OCI-LY1 (cell line): Measurements from ENCODE around the gene ZNF438.
"Not testable (repeated sequence)": the region's sequence is repeated elsewhere in the genome, so short reads cannot be mapped to it uniquely, and the experiment has no call there.

Experiments used
- H2AFZ ChIP-seq: fragments of 200-600 bp; sonication (generic), shearing (Covaris generic); 2 replicates; pipeline ENCODE4 v1.6.0; 2014; ENCODE audit warnings: antibody characterized with exemption, mild to moderate bottlenecking, low read length
- H3F3A ChIP-seq: fragments of 200-600 bp; sonication (generic), shearing (Covaris generic); 2 replicates; pipeline ENCODE4 v1.6.0; 2014; ENCODE audit warnings: mild to moderate bottlenecking, antibody characterized with exemption, low read length, moderate library complexity; ENCODE audit not compliant: insufficient read depth
- H3K27ac ChIP-seq: fragments of 200-600 bp; sonication (generic); 2 replicates; pipeline ENCODE4 v1.5.1; 2014; ENCODE audit warnings: low read length, mixed run types, mild to moderate bottlenecking, low read depth; ENCODE audit not compliant: poor library complexity, severe bottlenecking
- H3K27me3 ChIP-seq: fragments of 200-600 bp; sonication (generic); 2 replicates; pipeline ENCODE4 v1.6.0; 2014; ENCODE audit warnings: antibody characterized with exemption, mild to moderate bottlenecking, low read length, moderate library complexity; ENCODE audit not compliant: insufficient read depth
- H3K36me3 ChIP-seq: fragments of 200-600 bp; sonication (generic); 2 replicates; pipeline ENCODE4 v1.6.1; 2014; ENCODE audit warnings: mild to moderate bottlenecking, antibody characterized with exemption, low read length, moderate library complexity, mixed read lengths; ENCODE audit not compliant: insufficient read depth
- H3K4me1 ChIP-seq: fragments of 200-600 bp; sonication (generic); 2 replicates; pipeline ENCODE4 v1.5.1; 2014; ENCODE audit warnings: mild to moderate bottlenecking, low read length, moderate library complexity; ENCODE audit not compliant: insufficient read depth, severe bottlenecking
- H3K4me2 ChIP-seq: fragments of 200-600 bp; sonication (generic), shearing (Covaris generic); 2 replicates; pipeline ENCODE4 v1.6.1; 2014; ENCODE audit warnings: low read length
- H3K4me3 ChIP-seq: fragments of 200-600 bp; sonication (generic); 2 replicates; pipeline ENCODE4 v1.5.1; 2014; ENCODE audit warnings: low read length, low read depth, mild to moderate bottlenecking, mixed read lengths; ENCODE audit not compliant: poor library complexity, severe bottlenecking
- H3K79me2 ChIP-seq: fragments of 200-600 bp; shearing (Covaris generic); 2 replicates; pipeline ENCODE4 v1.6.1; 2016; ENCODE audit warnings: mixed run types, low read length, mixed read lengths; ENCODE audit not compliant: insufficient read depth
- H3K9ac ChIP-seq: fragments of 200-600 bp; sonication (generic), shearing (Covaris generic); 2 replicates; pipeline ENCODE4 v1.6.1; 2014; ENCODE audit warnings: mild to moderate bottlenecking, low read length, mixed read lengths
- H3K9me2 ChIP-seq: fragments of 200-600 bp; sonication (generic), shearing (Covaris generic); 2 replicates; pipeline ENCODE4 v1.6.1; 2014; ENCODE audit warnings: low read depth, mild to moderate bottlenecking, low read length, mixed read lengths
- H3K9me3 ChIP-seq: fragments of 200-600 bp; shearing (Covaris generic); 2 replicates; pipeline ENCODE4 v1.6.1; 2014; ENCODE audit warnings: low read length, mixed read lengths
- H4K20me1 ChIP-seq: fragments of 200-600 bp; sonication (generic), shearing (Covaris generic); 2 replicates; pipeline ENCODE4 v1.6.0; 2016; ENCODE audit warnings: mild to moderate bottlenecking, low read length; ENCODE audit not compliant: insufficient read depth
- CTCF ChIP-seq: fragments of 200-600 bp; sonication (generic), shearing (Covaris generic); IDR thresholded peaks from 2 replicates; pipeline ENCODE4 v1.5.1; 2017; ENCODE audit warnings: mild to moderate bottlenecking, antibody characterized with exemption, low read length, moderate library complexity, mixed read lengths
- EZH2 ChIP-seq: fragments of 200-600 bp; sonication (generic), shearing (Covaris generic); IDR thresholded peaks from 2 replicates; pipeline ENCODE4 v1.8.0; 2017; ENCODE audit warnings: borderline replicate concordance, mixed run types, mild to moderate bottlenecking, antibody characterized with exemption, low read length, moderate library complexity, mixed read lengths

Gene ZNF438

GRCh38 chr10:30911303-30911863 is 120.3 kb downstream of the ZNF438 start:
- H3K9me2 ChIP-seq, result no peaks in the 10 kb centered on the region
- H3K79me2 ChIP-seq, result no peaks in the 10 kb centered on the region
- H3K4me2 ChIP-seq, result no peak overlapping the region
- TF ChIP-seq CTCF, result no peak
- TF ChIP-seq EZH2, result no peak
- H3K4me1 ChIP-seq, result no peaks in the 10 kb centered on the region
- H2AFZ ChIP-seq, result no peak overlapping the region
- no peaks in the 10 kb centered on the region for H4K20me1 ChIP-seq
- H3K36me3 ChIP-seq, result no peaks in the 10 kb centered on the region
- no peaks in the 10 kb centered on the region for H3F3A ChIP-seq
- H3K27me3 ChIP-seq, result no peaks in the 10 kb centered on the region
- H3K9me3 ChIP-seq, result no peaks in the 10 kb centered on the region
- no peak overlapping the region for H3K4me3 ChIP-seq
- H3K27ac ChIP-seq, result no peak overlapping the region
- no peak overlapping the region for H3K9ac ChIP-seq

GRCh38 chr10:30903397-30904138 is 128.1 kb downstream of the ZNF438 start:
- no peak overlapping the region for H2AFZ ChIP-seq
- no peak overlapping the region for H3K9ac ChIP-seq
- H3F3A ChIP-seq, result no peaks in the 10 kb centered on the region
- H3K4me2 ChIP-seq, result no peak overlapping the region
- no peaks in the 10 kb centered on the region for H3K79me2 ChIP-seq
- no peaks in the 10 kb centered on the region for H3K9me3 ChIP-seq
- TF ChIP-seq CTCF (no peak), EZH2 (no peak)
- no peak overlapping the region for H3K27ac ChIP-seq
- H3K4me3 ChIP-seq, result no peak overlapping the region
- no peaks in the 10 kb centered on the region for H3K9me2 ChIP-seq
- no peaks in the 10 kb centered on the region for H3K27me3 ChIP-seq
- no peaks in the 10 kb centered on the region for H3K4me1 ChIP-seq
- no peaks in the 10 kb centered on the region for H3K36me3 ChIP-seq
- H4K20me1 ChIP-seq, result no peaks in the 10 kb centered on the region

GRCh38 chr10:30902621-30903396 is 128.9 kb downstream of the ZNF438 start:
- Histone ChIP-seq H3K27me3 (no peaks in the 10 kb centered on the region), H2AFZ (no peak overlapping the region), H3K4me1 (no peaks in the 10 kb centered on the region), H3K9ac (no peak overlapping the region), H3K4me3 (no peak overlapping the region), H3K4me2 (no peak overlapping the region), H3K36me3 (no peaks in the 10 kb centered on the region), H3K9me3 (no peaks in the 10 kb centered on the region), H4K20me1 (no peaks in the 10 kb centered on the region), H3K9me2 (no peaks in the 10 kb centered on the region), H3K79me2 (no peaks in the 10 kb centered on the region), H3K27ac (no peak overlapping the region), H3F3A (no peaks in the 10 kb centered on the region)
- TF ChIP-seq CTCF, result no peak
- no peak for TF ChIP-seq EZH2

- not testable (repeated sequence) for H3F3A ChIP-seq
Measured at GRCh38 chr10:30901487-30901886, 130.2 kb downstream of the ZNF438 start.

More at GRCh38 chr10:30901487-30901886, 130.2 kb downstream of the ZNF438 start:
- H3K27ac ChIP-seq, H3K9ac ChIP-seq, H3K4me3 ChIP-seq, H4K20me1 ChIP-seq, H3K79me2 ChIP-seq, H3K9me3 ChIP-seq, H3K27me3 ChIP-seq, H3K4me2 ChIP-seq, H3K36me3 ChIP-seq, H2AFZ ChIP-seq, H3K4me1 ChIP-seq, H3K9me2 ChIP-seq: not testable (repeated sequence)
